ENCODE results near the gene CPN1.

The CPN1 gene

DNA sequence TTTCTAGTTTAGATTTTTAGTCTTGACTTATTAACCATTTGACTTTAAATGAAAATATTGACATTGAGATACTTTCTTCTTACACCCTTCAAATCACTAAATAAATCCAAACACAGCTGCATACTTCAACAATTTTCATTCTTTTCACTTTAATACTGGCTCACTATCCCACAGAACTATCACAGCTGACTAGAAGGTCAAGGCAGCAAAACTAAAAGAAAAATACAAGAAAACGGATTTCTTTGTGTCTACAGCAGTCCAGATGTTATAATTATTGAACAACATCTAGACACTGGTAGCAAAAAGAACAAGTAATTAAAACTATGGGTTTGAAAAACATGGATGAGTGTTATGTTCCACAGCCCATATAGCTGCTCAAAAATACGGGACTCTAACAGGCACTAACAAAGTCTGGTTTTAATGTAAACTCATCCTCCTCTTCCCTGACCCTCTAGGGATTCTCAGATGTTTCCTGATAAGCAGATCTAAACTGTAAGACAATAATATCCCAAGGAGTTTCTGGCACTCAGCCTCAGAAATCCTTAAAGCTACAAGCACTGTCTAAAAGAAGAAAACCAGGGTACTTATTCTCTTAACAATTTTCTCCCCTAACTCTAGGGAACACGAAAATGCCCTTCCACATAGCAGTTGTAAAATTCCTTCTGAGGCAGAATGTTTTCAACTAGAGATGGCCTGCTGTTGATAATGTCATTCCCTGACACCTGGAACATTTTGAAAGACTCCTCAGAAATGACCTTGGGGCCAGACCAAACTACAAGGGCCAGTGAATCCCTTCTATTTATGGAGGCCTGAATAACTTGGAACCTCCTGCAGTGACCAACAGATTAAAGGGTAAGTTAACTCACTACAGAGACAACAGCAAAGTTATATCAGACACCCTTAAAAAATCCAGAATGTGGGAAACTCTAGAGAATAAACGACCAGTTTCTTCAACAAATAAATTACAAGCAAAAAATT, 84.7 kb downstream of the CPN1 start:
- DNase-seq (ENCODE audit: low read depth) = no peak
- no peak overlapping the region for H3K4me3 ChIP-seq (ENCODE audit: low read depth, low read length)
- TF ChIP-seq, protein P1, sequence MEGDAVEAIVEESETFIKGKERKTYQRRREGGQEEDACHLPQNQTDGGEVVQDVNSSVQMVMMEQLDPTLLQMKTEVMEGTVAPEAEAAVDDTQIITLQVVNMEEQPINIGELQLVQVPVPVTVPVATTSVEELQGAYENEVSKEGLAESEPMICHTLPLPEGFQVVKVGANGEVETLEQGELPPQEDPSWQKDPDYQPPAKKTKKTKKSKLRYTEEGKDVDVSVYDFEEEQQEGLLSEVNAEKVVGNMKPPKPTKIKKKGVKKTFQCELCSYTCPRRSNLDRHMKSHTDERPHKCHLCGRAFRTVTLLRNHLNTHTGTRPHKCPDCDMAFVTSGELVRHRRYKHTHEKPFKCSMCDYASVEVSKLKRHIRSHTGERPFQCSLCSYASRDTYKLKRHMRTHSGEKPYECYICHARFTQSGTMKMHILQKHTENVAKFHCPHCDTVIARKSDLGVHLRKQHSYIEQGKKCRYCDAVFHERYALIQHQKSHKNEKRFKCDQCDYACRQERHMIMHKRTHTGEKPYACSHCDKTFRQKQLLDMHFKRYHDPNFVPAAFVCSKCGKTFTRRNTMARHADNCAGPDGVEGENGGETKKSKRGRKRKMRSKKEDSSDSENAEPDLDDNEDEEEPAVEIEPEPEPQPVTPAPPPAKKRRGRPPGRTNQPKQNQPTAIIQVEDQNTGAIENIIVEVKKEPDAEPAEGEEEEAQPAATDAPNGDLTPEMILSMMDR (IDR thresholded peaks at IDR 0.05; ENCODE audit: low read depth, low read length, missing control alignments) = no peak

DNA sequence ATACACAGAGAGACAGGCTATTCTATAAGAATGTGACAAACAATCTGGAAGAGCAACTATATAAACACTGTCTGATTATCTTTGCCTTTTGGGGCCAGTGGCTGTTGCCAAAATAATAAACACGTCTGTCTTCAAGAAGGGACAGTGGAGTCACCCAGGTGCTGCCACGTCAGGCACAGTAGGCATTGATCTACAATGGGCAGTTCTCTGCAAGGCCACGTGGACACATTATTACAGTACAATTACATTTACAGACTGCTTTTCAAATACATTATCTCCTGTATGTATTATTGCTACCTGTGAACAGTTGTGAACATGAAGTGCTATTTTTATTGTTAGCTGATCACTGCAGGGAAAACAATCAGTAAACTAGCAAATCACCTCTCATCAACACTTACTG, 86.0 kb downstream of the CPN1 start:
- TF ChIP-seq, protein P1 (IDR thresholded peaks at IDR 0.05; ENCODE audit: low read depth, low read length, missing control alignments) = no peak
- DNase-seq (ENCODE audit: low read depth) = no peak
- H3K4me3 ChIP-seq (ENCODE audit: low read depth, low read length) = no peak overlapping the region

DNA sequence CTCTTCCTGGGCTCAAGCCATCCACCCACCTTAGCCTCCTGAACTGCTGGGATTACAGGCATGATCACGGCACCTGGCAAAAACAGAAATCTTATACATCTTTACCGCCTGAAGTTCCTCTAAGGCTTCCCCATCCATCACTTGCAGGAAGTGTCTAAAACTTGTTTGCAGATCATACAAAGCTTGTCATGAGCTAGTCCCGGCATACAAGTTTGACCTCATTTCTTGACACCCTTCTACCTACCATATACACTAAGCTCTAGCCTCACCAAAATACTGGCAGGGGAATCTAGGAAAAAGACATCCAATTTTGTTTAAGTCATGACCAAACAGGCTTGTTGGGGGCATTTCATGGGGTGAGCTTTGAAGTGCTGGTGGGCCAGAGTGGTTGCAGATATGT, 86.4 kb downstream of the CPN1 start:
- DNase-seq (ENCODE audit: low read depth) = no peak
- TF ChIP-seq, protein P1 (IDR thresholded peaks at IDR 0.05; ENCODE audit: low read depth, low read length, missing control alignments) = no peak
- no peak overlapping the region for H3K4me3 ChIP-seq (ENCODE audit: low read depth, low read length)

DNA sequence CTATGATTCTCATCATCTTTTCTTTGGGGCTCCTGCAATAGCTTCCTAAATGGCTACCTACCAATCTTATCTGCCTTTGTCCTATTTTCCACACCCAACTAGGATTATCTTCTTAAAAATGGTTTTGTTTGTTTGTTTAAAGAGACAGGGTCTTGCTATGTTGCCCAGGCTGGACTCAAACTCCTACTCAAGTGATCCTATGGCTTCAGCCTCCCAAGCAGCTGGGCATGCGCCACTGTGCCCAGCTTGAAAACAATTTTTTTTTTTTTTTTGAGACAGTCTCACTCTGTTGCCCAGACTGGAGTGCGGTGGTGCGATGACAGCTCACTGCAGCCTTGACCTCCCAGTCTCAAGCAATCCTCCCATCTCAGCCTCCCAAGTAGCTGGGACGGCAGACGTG, 86.9 kb downstream of the CPN1 start:
- no peak for DNase-seq (ENCODE audit: low read depth)
- TF ChIP-seq, protein P1 (IDR thresholded peaks at IDR 0.05; ENCODE audit: low read depth, low read length, missing control alignments) = no peak
- no peak overlapping the region for H3K4me3 ChIP-seq (ENCODE audit: low read depth, low read length)

DNA sequence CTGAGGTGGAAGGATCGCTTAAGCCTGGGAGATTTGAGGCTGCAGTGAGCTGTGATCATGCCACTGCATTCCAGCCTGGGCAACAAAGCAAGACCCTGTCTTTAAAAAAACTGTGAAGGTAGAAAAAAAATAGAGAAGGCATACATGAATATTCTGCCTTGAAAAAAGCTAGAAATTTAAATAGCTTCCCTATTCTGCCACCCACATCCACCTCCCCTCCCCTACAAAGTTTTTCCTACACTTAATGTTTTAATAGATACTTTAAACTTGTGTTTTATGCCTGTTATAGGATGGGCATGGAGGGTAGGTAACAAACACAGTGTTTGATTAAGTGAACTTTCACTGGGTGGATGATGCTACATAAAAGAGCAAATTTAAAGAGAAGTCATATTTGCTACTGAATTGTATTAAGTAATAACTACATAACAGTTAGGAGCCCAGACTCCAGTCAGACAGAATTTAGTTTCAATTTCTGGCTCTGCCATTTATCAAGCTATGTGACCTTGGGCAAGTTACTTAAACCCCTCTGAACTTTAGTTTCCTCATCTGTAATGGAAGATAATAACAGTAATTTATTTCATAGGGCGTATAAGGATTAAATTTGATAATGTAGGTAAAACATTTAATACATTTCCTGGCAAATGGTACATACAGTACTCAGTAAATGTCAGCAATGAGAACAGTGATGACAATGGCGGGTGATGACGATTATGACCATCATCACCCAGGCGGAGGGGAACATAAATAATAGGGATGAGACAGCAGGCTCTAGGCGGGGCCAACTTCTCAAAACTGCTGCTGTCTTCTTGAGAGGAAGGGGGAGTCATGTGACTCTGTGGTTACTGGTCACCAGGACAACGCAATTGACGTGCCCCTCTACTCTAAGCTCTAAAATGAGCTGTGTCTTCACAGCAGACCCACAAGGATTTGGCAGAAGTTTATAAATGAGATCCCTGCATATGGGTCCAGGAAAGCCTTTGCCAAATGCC, 87.7 kb downstream of the CPN1 start:
- no peak overlapping the region for H3K4me3 ChIP-seq (ENCODE audit: low read depth, low read length)
- TF ChIP-seq, protein P1 (IDR thresholded peaks at IDR 0.05; ENCODE audit: low read depth, low read length, missing control alignments) = no peak
- DNase-seq (ENCODE audit: low read depth) = no peak

All from GM12864 (cell line).